Measurements from ENCODE around the gene PBXIP1.

- TF ChIP-seq TSHZ2 (CRISPR knock-in tag; IDR thresholded peaks at IDR 0.05): no peak
- no peak for TF ChIP-seq OSR1 (CRISPR knock-in tag; IDR thresholded peaks at IDR 0.05)
- no peak for TF ChIP-seq RARB (CRISPR knock-in tag; IDR thresholded peaks at IDR 0.05)
- no peak for TF ChIP-seq ISL1 (CRISPR knock-in tag; IDR thresholded peaks at IDR 0.05)
- no peak for TF ChIP-seq GLIS3 (CRISPR knock-in tag; IDR thresholded peaks at IDR 0.05)
- TF ChIP-seq PPARA (CRISPR knock-in tag; IDR thresholded peaks at IDR 0.05; ENCODE audit: borderline replicate concordance): no peak
- no peak for TF ChIP-seq PATZ1 (CRISPR knock-in tag; IDR thresholded peaks at IDR 0.05; ENCODE audit: borderline replicate concordance)
- no peak for TF ChIP-seq SNAI2 (CRISPR knock-in tag; IDR thresholded peaks at IDR 0.05)
- no peak for TF ChIP-seq ESRRG (CRISPR knock-in tag; IDR thresholded peaks at IDR 0.05)
- TF ChIP-seq ZNF70 (CRISPR knock-in tag; IDR thresholded peaks at IDR 0.05): no peak
- no peak for TF ChIP-seq ZFP30 (CRISPR knock-in tag; IDR thresholded peaks at IDR 0.05)
- TF ChIP-seq ZNF8 (CRISPR knock-in tag; IDR thresholded peaks at IDR 0.05): no peak
Measured at GRCh38 chr1:154901591-154901990, 54.3 kb downstream of the PBXIP1 start.

Measured in SK-N-SH treated with all-trans-retinoic acid at 6 μM for 48 hours (cell line).